Esophagus muscularis mucosa (tissue), 4 donors: ENCODE measurements around the gene TMTC2.

Experiments
- CTCF ChIP-seq, 3 experiments: fragments of 200-600 bp in 2 of 3; fragments of 450-650 bp in 1 of 3; sonication (generic) in 2 of 3; IDR thresholded peaks; one replicate each; pipeline ENCODE4 v1.5.1; 2017 to 2019; ENCODE audit warnings: antibody characterized with exemption in 3 of 3, mild to moderate bottlenecking in 2 of 3, moderate library complexity in 1 of 3
- EP300 ChIP-seq: sonication (generic); formaldehyde crosslinking; IDR thresholded peaks from one replicate; pipeline ENCODE4 v1.6.1; 2017; ENCODE audit warnings: antibody characterized with exemption
- POLR2A ChIP-seq: fragments of 450-650 bp; IDR thresholded peaks from one replicate; pipeline ENCODE4 v1.6.1; 2017; ENCODE audit warnings: antibody characterized with exemption, moderate library complexity, mild to moderate bottlenecking, low read depth
- POLR2AphosphoS5 ChIP-seq, 2 donors: sonication (generic); formaldehyde crosslinking; IDR thresholded peaks; one replicate each; pipeline ENCODE4 v1.6.1; 2017; ENCODE audit warnings: antibody characterized with exemption in 2 of 2

GRCh38 chr12:82797480-82797879 is 110.8 kb downstream of the TMTC2 start:
- TF ChIP-seq CTCF (IDR thresholded peaks at IDR 0.05) = no peak
- no peak for TF ChIP-seq EP300
- no peak for TF ChIP-seq POLR2AphosphoS5 (IDR thresholded peaks at IDR 0.05)
- no peak for TF ChIP-seq POLR2A
